Stimulated activated CD4-positive, alpha-beta T cell treated with anti-CD3 and anti-CD28 coated beads, Interleukin-15, amount 100 ng/mL, for 1 hour (primary cell): ENCODE data around the gene FGF18.

Source experiments
- DNase-seq, 2 donors: peaks; one replicate each; pipeline ENCODE4 v3.0.0-alpha.2; 2020; ENCODE audit warnings: low read depth in 1 of 2, low spot score in 1 of 2

Gene FGF18

GRCh38 chr5:171438738-171439137 is 19.3 kb downstream of the FGF18 start:
- DNase-seq, result no peak

GRCh38 chr5:171441246-171441791 is 21.9 kb downstream of the FGF18 start:
- DNase-seq, result no peak

- no peak for DNase-seq
These were observed 23.0 kb downstream of the FGF18 start for GRCh38 chr5:171442287-171443042.

DNA sequence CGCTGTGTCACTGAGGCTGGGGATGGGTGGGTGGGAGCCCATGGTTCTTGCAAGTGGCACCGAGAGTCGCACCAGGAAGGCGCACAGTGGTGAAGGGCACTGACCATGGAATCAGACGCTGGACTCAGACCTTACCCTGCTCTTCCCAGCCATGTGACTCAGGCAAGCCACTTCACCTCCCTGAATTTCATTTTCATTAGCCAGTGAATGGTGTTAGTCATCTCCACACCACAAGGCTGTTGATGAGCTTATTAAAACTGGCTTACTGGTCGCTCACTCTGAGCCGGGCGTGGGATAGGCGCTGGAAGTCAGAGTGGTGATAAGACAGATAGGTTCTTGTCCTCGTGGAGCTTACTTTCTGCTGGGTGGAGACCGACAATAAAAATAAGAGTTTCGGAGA is 25.1 kb downstream of the FGF18 start:
- no peak for DNase-seq

DNA sequence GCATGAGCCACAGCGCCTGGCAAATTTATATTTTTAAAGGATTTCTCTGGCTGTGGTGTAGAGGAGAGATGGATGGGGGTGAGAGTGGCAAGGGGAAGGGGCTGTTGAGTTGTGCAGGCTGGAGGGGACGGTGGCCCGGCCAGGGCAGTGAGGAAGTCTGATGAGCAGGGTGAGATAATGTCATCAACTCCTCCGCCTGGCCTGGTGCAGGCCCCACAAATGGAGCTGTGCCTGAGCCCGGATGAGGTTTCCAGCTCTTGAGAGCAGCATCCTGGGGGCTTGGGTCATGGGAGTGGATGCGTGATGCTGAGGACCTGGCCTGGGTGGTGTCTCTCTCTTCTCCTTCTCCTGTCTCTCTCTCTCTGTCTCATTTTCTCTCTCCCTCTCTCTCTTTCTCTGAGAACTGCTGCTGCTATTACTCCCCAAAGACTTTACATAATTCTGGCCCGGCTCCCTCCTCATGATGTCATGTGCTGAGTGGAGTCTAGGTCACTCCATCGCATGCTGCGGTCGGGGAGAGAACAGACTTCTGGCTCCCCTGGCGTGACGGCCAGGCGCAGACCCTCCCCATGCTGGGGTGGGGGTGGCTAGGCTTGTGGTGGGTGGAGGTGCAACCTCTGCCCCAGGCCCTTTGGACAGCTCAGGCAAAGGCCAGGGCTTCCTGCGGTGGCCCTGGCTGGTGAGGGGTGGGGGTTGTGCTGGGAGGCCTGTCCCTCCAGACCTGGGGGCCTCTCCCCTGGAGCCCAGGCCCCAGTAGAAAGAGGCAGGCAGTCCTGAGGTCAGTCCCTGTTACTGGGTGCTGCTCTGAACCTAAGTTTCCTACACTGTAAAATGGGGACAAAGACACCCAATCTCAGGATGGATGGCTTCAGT is 26.4 kb downstream of the FGF18 start:
- DNase-seq, result no peak

DNA sequence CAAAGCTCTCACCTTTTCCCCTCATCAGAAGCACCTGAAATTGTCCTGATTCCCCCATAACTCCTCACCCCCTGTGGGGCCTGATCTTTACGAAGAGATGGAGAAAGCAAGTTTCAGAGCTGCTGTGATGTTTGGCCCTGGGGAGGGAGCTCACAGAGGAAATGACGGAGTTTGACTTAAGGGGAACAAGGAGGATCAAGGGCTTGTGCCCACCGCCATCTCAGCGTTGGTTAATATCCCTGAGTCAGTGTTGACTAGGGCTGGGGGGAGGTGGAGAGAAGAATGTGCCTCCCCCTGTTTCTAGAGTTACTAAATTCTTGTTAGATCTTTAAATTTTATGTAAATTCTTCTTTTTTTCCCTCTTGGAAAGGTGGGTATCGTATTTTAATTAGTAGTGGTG is 27.8 kb downstream of the FGF18 start:
- no peak for DNase-seq

GRCh38 chr5:171449426-171449825 is 30.0 kb downstream of the FGF18 start:
- no peak for DNase-seq

GRCh38 chr5:171450423-171451331 is 31.2 kb downstream of the FGF18 start:
- DNase-seq, result no peak

DNA sequence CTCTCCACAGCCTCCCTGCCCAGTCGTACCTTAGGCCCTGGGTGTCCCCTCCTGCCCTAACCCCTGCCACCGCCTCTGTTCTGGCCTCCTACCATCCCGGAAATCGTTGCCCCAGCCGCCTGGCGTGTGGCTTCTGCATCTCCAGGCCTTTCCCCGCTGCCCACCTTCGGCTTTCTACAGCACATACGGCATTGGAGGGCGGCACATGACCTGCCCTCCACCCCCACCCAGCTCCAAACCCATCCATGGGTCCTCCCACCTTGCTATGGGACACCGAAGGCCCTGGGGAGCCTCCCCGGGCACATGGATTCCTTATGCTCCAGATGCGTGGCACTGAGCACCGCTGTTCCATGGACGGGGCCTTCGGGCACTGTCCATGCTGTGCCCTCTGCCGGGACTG is 32.0 kb downstream of the FGF18 start:
- DNase-seq, result no peak

GRCh38 chr5:171453056-171453725 is 33.7 kb downstream of the FGF18 start:
- no peak for DNase-seq

DNA sequence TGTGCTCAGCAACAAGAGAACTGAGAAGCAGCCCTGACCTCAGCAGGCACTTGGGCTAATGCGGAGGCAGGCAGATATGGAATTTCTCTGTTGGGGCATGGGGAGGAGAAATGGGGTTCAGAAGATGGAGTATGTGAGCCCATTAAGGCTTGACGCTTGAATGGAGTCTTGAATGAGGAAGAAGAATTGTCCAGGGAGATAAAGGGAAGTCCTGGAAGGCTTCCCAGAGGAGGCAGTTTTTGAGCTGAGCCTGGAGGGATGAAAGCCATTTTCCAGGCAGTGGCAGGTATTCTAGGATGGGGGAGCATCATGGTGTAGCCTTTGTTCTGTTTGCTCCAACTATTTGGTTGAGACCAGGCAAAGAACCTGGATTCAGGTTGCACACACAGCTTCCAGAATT is 34.5 kb downstream of the FGF18 start:
- no peak for DNase-seq

DNA sequence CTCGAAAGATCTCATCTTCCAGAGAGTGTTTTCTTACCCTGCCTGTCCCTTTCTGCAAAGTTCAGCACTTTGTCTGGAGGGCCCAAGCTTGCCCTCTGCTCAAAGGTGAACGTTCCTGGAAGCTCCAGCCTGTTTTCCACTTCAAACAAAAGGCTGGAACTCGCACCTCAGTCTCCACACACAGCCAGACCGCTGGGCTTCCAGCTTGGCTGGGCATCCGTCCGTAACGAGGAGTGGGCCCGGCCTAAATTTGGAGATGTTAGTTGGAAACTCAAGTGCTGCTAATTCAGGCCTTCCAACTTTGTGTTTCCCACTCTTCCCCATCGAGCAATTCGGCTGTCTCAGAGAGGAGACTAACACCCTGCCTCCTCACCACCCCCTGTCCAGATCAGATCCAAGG is 35.1 kb downstream of the FGF18 start:
- DNase-seq, result no peak

DNA sequence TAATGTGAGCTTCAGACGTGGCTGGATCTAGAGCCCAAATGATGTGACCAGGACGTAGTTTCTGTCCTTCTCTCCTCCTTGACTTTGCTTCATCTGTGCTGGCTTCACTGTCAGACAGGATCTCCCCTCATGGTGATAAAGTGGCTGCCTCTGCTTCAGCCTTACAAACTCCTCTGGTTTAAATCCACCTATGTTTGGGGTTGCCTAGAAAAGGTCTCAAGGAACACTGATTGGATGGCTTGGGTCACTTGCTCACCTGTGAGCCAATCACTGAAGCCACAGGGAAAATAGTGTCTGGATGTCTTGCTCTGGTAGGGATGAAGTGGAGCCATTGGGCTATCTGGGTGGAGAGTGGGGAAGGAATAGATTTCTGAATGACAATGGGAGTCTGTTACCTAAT is 36.1 kb downstream of the FGF18 start:
- DNase-seq, result no peak

DNA sequence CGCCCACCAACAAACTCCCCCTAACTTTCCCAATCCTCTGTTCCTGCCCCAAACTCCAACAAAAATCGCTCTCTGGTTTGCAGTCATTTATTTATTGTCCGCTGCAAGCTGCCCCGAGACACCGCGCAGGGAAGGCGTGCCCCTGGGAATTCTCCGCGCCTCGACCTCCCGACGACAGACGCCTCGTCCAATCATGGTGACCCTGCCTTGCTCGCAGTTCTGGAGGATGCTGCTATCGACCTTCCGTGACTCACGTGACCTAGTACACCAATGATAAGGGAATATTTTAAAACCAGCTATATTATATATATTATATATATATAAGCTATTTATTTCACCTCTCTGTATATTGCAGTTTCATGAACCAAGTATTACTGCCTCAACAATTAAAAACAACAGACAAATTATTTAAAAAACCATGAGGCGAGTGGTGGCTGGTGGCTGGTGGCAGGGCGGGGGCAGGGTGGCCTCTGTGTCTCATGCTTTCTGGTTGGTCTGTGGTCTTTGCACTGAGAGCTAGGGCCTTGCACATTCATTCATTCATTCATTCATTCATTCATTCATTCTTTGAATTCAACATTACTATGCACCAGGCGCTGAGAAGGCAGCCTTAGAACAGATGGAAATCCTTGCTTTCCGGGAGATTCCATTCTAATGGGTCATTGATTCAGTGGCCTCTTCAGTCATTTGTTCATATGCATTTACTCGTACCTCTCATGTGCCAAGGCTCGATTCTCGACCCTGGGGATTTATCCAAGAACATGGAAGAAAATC is 37.9 kb downstream of the FGF18 start:
- DNase-seq, result no peak

DNA sequence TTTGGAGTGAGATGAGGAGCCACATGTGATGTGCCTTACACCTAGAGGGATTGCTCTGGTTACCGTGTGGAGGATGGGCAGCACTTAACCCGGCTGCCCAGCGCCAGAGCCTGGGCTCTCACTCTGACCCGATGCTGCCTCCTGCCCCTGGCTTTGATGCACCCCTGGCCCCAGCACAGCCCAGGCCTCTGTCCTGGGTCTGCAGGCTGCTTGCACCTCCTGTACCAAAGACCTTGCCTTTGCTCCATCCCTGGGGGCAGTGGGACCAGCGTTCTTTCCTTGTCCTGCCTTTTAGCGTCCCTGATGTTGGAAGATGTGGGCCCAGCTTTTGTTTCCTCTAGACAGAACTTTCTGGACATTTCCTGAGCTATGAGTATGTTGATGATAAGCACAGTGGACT is 40.4 kb downstream of the FGF18 start:
- no peak for DNase-seq

- DNase-seq, result no peak
These were observed 42.9 kb downstream of the FGF18 start for GRCh38 chr5:171462136-171462927.

GRCh38 chr5:171462928-171463861 is 43.7 kb downstream of the FGF18 start:
- no peak for DNase-seq

DNA sequence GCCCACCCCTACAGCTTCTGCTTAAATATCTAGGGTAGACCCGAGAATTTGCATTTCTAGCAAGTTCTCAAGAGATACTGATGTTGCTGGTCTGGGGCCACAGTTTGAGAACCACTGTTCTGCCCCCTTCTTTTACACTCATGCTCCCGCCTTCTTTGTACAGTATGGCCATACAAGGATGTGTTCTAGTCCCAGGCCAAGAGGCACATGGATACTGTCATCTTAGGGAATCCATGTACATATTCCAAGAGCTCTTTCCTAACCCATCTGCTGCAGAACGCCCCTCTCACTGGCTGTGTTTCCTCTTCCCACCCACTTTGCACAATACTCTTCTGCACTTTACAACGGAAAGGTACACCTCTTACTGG is 44.4 kb downstream of the FGF18 start:
- no peak for DNase-seq
